Neuron (in vitro differentiated cells): ENCODE measurements around the gene MTMR2.

Experiments
- H2AFZ ChIP-seq: one replicate; pipeline ENCODE4 v1.6.1; 2013; ENCODE audit warnings: low read depth, mild to moderate bottlenecking, inconsistent platforms, low read length, moderate library complexity
- H3K27me3 ChIP-seq: one replicate; pipeline ENCODE4 v1.6.1; 2013; ENCODE audit warnings: low read length; ENCODE audit not compliant: insufficient read depth
- H3K36me3 ChIP-seq: one replicate; pipeline ENCODE4 v1.6.1; 2013; ENCODE audit warnings: low read length; ENCODE audit not compliant: insufficient read depth
- H3K4me1 ChIP-seq: one replicate; pipeline ENCODE4 v1.6.1; 2013; ENCODE audit warnings: low read length; ENCODE audit not compliant: insufficient read depth
- H3K4me3 ChIP-seq: 2 replicates; pipeline ENCODE4 v1.5.1; 2013; ENCODE audit warnings: mild to moderate bottlenecking, low read length, moderate library complexity
- H3K9me3 ChIP-seq: one replicate; pipeline ENCODE4 v1.6.1; 2013; ENCODE audit warnings: low read length

Gene MTMR2

GRCh38 chr11:95926726-95927125 lies 2.8 kb upstream of the MTMR2 start:
- H3K4me1 ChIP-seq = peaks cover 20% of the 10 kb centered on the region
- H2AFZ ChIP-seq = no peak overlapping the region
- no peak overlapping the region for H3K4me3 ChIP-seq
- no peaks in the 10 kb centered on the region for H3K36me3 ChIP-seq
- H3K9me3 ChIP-seq = no peaks in the 10 kb centered on the region
- no peaks in the 10 kb centered on the region for H3K27me3 ChIP-seq

- H2AFZ ChIP-seq = no peak overlapping the region
- H3K36me3 ChIP-seq = no peaks in the 10 kb centered on the region
- no peaks in the 10 kb centered on the region for H3K9me3 ChIP-seq
- H3K4me1 ChIP-seq = peaks cover 20% of the 10 kb centered on the region
- peak overlapping the region; percentile 69 for H3K4me3 ChIP-seq
- no peaks in the 10 kb centered on the region for H3K27me3 ChIP-seq
Measured at GRCh38 chr11:95925011-95925410, 1.1 kb upstream of the MTMR2 start.

GRCh38 chr11:95924414-95924760 lies 480 bp upstream of the MTMR2 start:
- Histone ChIP-seq H3K36me3 (no peaks in the 10 kb centered on the region), H3K27me3 (no peaks in the 10 kb centered on the region), H2AFZ (peak overlapping the region; percentile 68), H3K9me3 (no peaks in the 10 kb centered on the region), H3K4me1 (peaks cover 20% of the 10 kb centered on the region), H3K4me3 (peak overlapping the region; percentile 69)

GRCh38 chr11:95923439-95923727 lies 524 bp downstream of the MTMR2 start:
- H3K27me3 ChIP-seq = no peaks in the 10 kb centered on the region
- peak overlapping the region; percentile 69 for H3K4me3 ChIP-seq
- H3K9me3 ChIP-seq = no peaks in the 10 kb centered on the region
- peak overlapping the region; percentile 66 for H2AFZ ChIP-seq
- peaks cover 20% of the 10 kb centered on the region for H3K4me1 ChIP-seq
- no peaks in the 10 kb centered on the region for H3K36me3 ChIP-seq

- H3K4me1 ChIP-seq = peaks cover 20% of the 10 kb centered on the region
- H3K27me3 ChIP-seq = no peaks in the 10 kb centered on the region
- peak overlapping the region; percentile 66 for H2AFZ ChIP-seq
Measured at GRCh38 chr11:95922536-95923438, 1.1 kb downstream of the MTMR2 start.

GRCh38 chr11:95922099-95922498 lies 1.8 kb downstream of the MTMR2 start:
- H3K4me1 ChIP-seq = peaks cover 20% of the 10 kb centered on the region
- H2AFZ ChIP-seq = no peak overlapping the region
- no peaks in the 10 kb centered on the region for H3K27me3 ChIP-seq
- H3K9me3 ChIP-seq = no peaks in the 10 kb centered on the region
- H3K4me3 ChIP-seq = peak overlapping the region; percentile 69
- H3K36me3 ChIP-seq = no peaks in the 10 kb centered on the region

More at GRCh38 chr11:95922536-95923438, 1.1 kb downstream of the MTMR2 start:
- Histone ChIP-seq H3K36me3 (no peaks in the 10 kb centered on the region), H3K9me3 (no peaks in the 10 kb centered on the region), H3K4me3 (peak overlapping the region; percentile 69)

- H3K36me3 ChIP-seq = no peaks in the 10 kb centered on the region
- no peaks in the 10 kb centered on the region for H3K9me3 ChIP-seq
- no peaks in the 10 kb centered on the region for H3K27me3 ChIP-seq
- H3K4me3 ChIP-seq = no peak overlapping the region
- H2AFZ ChIP-seq = no peak overlapping the region
- H3K4me1 ChIP-seq = peaks cover 20% of the 10 kb centered on the region
Measured at GRCh38 chr11:95920460-95921105, 3.3 kb downstream of the MTMR2 start.

- H3K9me3 ChIP-seq = no peaks in the 10 kb centered on the region
Measured at GRCh38 chr11:95919514-95919913, 4.4 kb downstream of the MTMR2 start.

GRCh38 chr11:95918720-95919119 lies 5.2 kb downstream of the MTMR2 start:
- Histone ChIP-seq H3K4me1 (peaks cover 11% of the 10 kb centered on the region), H3K9me3 (no peaks in the 10 kb centered on the region), H3K27me3 (no peaks in the 10 kb centered on the region), H3K36me3 (no peaks in the 10 kb centered on the region), H2AFZ (no peak overlapping the region), H3K4me3 (no peak overlapping the region)

More at GRCh38 chr11:95919514-95919913, 4.4 kb downstream of the MTMR2 start:
- Histone ChIP-seq H3K27me3 (no peaks in the 10 kb centered on the region), H3K4me3 (no peak overlapping the region), H3K36me3 (no peaks in the 10 kb centered on the region), H2AFZ (no peak overlapping the region), H3K4me1 (peaks cover 11% of the 10 kb centered on the region)

- peaks cover 11% of the 10 kb centered on the region for H3K4me1 ChIP-seq
- no peak overlapping the region for H2AFZ ChIP-seq
Measured at GRCh38 chr11:95918056-95918455, 5.9 kb downstream of the MTMR2 start.

GRCh38 chr11:95917193-95918036 lies 6.5 kb downstream of the MTMR2 start:
- H3K27me3 ChIP-seq = no peaks in the 10 kb centered on the region
- no peak overlapping the region for H2AFZ ChIP-seq
- H3K4me3 ChIP-seq = no peak overlapping the region
- H3K9me3 ChIP-seq = no peaks in the 10 kb centered on the region
- peaks cover 6% of the 10 kb centered on the region for H3K4me1 ChIP-seq
- H3K36me3 ChIP-seq = no peaks in the 10 kb centered on the region

More at GRCh38 chr11:95918056-95918455, 5.9 kb downstream of the MTMR2 start:
- Histone ChIP-seq H3K27me3 (no peaks in the 10 kb centered on the region), H3K36me3 (no peaks in the 10 kb centered on the region), H3K9me3 (no peaks in the 10 kb centered on the region), H3K4me3 (no peak overlapping the region)

- peaks cover under 1% of the 10 kb centered on the region for H3K36me3 ChIP-seq
- H2AFZ ChIP-seq = no peak overlapping the region
- no peaks in the 10 kb centered on the region for H3K4me1 ChIP-seq
- H3K27me3 ChIP-seq = no peaks in the 10 kb centered on the region
- H3K9me3 ChIP-seq = no peaks in the 10 kb centered on the region
- H3K4me3 ChIP-seq = no peak overlapping the region
Measured at GRCh38 chr11:95916049-95916448, 7.9 kb downstream of the MTMR2 start.

GRCh38 chr11:95915051-95915450 lies 8.9 kb downstream of the MTMR2 start:
- Histone ChIP-seq H3K4me3 (no peak overlapping the region), H3K9me3 (no peaks in the 10 kb centered on the region), H3K4me1 (no peaks in the 10 kb centered on the region), H3K27me3 (no peaks in the 10 kb centered on the region), H3K36me3 (peaks cover 2% of the 10 kb centered on the region), H2AFZ (no peak overlapping the region)
